ENCODE data around the gene ESPN.

The ESPN gene

GRCh38 chr1:6499296-6499695, 74.7 kb downstream of the ESPN start:
- Mint-ChIP-seq H3K4me3 (no peak overlapping the region), H3K9me3 (no peaks in the 10 kb centered on the region), H3K27me3 (ENCODE audit: low read depth) (peaks cover 30% of the 10 kb centered on the region), H3K36me3 (ENCODE audit: low read depth) (no peaks in the 10 kb centered on the region), H3K4me1 (ENCODE audit: low read depth) (no peaks in the 10 kb centered on the region), H3K27ac (no peak overlapping the region)
- no peak for DNase-seq (ENCODE audit: low spot score)

GRCh38 chr1:6500544-6501278, 76.1 kb downstream of the ESPN start:
- Mint-ChIP-seq H3K9me3 (no peaks in the 10 kb centered on the region), H3K27ac (no peak overlapping the region), H3K36me3 (ENCODE audit: low read depth) (no peaks in the 10 kb centered on the region), H3K27me3 (ENCODE audit: low read depth) (peaks cover 27% of the 10 kb centered on the region), H3K4me1 (ENCODE audit: low read depth) (no peaks in the 10 kb centered on the region), H3K4me3 (no peak overlapping the region)
- DNase-seq (ENCODE audit: low spot score) = no peak

DNA sequence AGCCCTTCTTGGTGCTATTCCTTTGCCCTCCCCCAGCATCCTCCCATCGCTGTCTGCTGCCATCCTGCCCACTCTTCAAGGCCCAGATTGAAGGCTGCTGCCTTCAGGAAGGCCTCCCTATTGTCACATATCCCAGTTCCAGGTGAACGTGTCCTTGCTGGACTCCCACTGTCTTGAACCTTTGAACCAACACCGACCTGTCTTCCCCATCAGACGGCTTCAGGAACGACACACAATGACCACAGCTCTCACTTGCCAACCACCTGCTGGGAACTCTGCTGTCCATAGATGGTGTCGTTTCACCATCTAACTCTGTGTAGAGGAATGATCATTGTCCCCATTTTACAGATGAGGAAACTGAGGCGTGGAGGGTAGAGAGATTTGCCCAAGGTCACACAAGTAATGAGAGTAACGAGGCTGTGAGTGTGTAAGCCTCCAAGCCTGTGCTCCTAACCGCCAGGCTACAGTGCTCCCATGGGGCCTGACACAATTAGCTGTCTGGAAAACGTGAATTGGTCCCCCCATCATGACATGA, 76.8 kb downstream of the ESPN start:
- no peak for DNase-seq (ENCODE audit: low spot score)
- H3K27me3 Mint-ChIP-seq (ENCODE audit: low read depth) = peaks cover 21% of the 10 kb centered on the region
- no peaks in the 10 kb centered on the region for H3K4me1 Mint-ChIP-seq (ENCODE audit: low read depth)
- H3K4me3 Mint-ChIP-seq = no peak overlapping the region
- no peak overlapping the region for H3K27ac Mint-ChIP-seq
- no peaks in the 10 kb centered on the region for H3K36me3 Mint-ChIP-seq (ENCODE audit: low read depth)
- H3K9me3 Mint-ChIP-seq = no peaks in the 10 kb centered on the region

DNA sequence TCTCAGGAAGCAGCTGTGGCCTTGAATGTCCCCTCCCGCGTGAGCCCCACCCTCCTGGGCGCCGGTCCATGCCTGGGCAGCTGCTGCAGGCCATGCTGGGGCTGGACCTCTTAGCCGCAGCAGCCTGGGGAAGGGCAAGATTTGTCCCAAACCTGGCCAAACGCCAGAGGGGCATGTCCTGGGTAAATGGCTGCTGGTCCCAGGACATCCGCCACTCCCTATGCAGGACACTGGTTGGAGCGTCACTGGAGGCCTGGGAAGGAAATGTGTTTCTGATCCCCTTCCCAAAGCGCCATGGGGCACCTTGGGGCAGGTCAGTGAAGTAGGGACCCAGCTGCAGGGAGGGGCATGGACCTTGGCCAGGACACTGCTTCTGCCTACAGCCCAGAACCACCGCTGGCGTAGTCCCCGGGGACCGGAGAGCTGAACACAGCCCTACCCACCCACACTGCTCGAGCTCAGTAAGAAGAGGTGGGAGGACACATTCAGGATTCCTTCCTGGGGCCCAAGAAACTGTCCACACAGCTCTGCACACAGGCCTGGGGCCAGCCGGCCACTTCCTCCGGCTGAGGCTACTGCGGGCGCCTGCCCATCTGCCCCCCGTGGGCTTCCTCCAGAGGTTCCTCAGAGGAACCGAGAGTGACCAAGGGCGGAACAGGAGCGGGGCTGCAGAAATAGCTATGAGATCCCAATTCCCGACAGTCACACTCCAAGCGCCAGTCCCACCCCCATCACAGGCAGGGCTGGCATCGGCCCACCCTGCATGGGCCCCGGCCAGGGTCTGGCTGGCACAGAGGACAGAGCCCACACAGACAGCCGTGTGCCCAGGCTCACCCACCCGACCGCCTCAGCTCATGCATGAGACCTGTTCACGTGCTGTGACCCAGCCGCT, 77.7 kb downstream of the ESPN start:
- DNase-seq (ENCODE audit: low spot score) = no peak
- Mint-ChIP-seq H3K4me3 (no peak overlapping the region), H3K36me3 (ENCODE audit: low read depth) (no peaks in the 10 kb centered on the region), H3K27ac (no peak overlapping the region), H3K9me3 (no peaks in the 10 kb centered on the region), H3K4me1 (ENCODE audit: low read depth) (no peaks in the 10 kb centered on the region), H3K27me3 (ENCODE audit: low read depth) (peaks cover 15% of the 10 kb centered on the region)

DNA sequence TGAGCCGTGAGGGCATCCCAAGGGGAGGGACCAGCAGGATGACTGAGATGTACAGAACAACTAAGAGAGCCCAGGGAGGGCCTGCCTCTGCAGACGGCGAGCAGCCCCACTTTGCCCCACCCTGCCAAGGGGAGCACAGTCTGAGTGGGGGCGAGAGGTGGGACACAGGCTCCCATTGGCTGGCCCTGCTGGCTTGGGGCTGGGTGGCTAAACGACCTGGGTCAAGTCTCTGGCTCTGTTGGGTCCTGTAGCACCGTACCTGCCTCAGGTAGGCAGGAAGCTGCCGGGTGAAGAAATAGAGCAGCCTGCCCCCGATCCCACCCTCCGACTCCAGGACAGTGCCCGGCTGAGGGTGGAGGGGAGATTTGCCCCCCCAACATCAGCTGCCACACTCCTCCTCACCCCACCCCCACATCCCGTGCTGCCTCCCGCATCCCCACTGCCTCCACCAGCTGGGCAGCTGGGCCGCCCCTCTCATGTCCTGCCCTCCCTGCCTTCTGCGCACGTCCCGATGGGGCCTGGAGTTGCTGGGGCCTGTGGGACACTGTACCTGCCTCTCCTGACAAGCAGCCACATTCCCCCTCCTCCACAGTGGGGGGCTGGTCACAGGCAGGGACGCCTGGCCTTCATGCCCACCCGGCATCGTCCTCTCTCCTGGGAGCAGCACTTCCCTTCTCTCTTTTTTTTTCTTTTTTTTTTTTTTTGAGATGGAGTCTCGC, 79.5 kb downstream of the ESPN start:
- Mint-ChIP-seq H3K27me3 (ENCODE audit: low read depth) (peaks cover 4% of the 10 kb centered on the region), H3K4me1 (ENCODE audit: low read depth) (no peaks in the 10 kb centered on the region)
- DNase-seq (ENCODE audit: low spot score) = no peak

DNA sequence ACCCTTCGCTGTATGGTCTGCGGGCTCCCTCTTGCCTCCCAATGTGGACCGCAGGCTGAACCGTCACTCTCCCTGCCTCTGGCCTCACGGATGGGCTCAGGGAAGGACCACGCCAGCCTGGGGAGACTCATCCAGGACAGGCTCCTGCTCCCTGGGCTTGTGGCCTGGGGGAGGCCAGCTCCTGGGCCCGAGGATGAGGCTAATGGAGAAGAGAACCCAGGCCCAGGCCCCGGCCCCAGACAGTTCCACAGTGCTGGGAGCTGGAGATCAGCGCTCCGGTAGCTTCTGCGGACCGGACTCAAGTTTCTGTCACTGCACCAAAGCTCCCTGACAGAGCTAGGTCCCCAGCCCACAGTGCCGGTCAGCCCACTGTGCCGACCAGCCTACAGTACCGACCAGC, 80.3 kb downstream of the ESPN start:
- Mint-ChIP-seq H3K27me3 (ENCODE audit: low read depth) (no peaks in the 10 kb centered on the region), H3K4me1 (ENCODE audit: low read depth) (no peaks in the 10 kb centered on the region)

More for the DNA sequence above, 79.5 kb downstream of the ESPN start:
- Mint-ChIP-seq H3K9me3 (no peaks in the 10 kb centered on the region), H3K27ac (no peak overlapping the region), H3K36me3 (ENCODE audit: low read depth) (no peaks in the 10 kb centered on the region), H3K4me3 (no peak overlapping the region)

DNA sequence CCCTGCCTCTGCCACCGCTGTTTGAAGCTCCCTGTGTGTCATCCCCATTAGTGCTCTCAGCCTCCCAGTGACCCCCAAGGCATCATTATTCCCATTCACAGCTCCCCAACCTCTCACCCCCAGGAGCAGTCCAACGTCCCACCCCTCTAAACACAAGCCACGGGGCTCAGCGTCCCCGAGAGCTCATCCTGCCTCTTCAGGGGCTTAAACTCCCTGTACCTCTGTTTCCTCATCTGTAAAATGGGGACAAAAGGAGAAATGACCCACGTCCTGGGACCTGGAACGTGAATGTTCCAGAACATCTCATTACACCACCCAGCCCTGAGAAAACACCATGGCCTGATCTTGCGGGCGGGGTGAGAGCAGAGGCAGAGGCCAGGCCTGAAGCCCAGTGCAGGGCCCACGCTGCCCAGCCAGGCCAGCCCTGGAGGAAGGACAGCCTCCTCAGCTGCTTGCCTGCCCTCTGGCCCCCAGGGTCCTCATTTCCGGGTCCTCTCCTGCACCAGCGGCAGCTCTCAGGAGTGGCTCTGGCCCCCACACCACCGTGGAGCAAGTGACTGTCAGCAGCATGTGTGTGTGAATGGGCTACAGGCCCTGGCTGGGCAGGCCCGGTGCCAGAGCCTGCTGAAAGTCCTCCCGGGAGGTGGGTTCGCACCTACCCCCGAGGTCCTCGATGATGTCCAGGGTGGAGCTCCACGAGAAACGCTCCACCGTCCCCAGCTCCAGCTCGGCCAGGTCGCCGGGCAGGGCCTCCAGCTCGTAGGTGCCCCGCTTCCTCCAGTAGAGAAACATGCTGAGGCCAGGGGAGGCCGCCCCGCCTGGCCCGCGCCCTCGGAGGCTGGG, 81.0 kb downstream of the ESPN start:
- Mint-ChIP-seq H3K4me1 (ENCODE audit: low read depth) (no peaks in the 10 kb centered on the region), H3K27me3 (ENCODE audit: low read depth) (no peaks in the 10 kb centered on the region), H3K4me3 (no peak overlapping the region), H3K36me3 (ENCODE audit: low read depth) (no peaks in the 10 kb centered on the region), H3K9me3 (no peaks in the 10 kb centered on the region), H3K27ac (no peak overlapping the region)
- no peak for DNase-seq (ENCODE audit: low spot score)

More for the DNA sequence above, 80.3 kb downstream of the ESPN start:
- no peak for DNase-seq (ENCODE audit: low spot score)
- Mint-ChIP-seq H3K9me3 (no peaks in the 10 kb centered on the region), H3K36me3 (ENCODE audit: low read depth) (no peaks in the 10 kb centered on the region), H3K4me3 (no peak overlapping the region), H3K27ac (no peak overlapping the region)

DNA sequence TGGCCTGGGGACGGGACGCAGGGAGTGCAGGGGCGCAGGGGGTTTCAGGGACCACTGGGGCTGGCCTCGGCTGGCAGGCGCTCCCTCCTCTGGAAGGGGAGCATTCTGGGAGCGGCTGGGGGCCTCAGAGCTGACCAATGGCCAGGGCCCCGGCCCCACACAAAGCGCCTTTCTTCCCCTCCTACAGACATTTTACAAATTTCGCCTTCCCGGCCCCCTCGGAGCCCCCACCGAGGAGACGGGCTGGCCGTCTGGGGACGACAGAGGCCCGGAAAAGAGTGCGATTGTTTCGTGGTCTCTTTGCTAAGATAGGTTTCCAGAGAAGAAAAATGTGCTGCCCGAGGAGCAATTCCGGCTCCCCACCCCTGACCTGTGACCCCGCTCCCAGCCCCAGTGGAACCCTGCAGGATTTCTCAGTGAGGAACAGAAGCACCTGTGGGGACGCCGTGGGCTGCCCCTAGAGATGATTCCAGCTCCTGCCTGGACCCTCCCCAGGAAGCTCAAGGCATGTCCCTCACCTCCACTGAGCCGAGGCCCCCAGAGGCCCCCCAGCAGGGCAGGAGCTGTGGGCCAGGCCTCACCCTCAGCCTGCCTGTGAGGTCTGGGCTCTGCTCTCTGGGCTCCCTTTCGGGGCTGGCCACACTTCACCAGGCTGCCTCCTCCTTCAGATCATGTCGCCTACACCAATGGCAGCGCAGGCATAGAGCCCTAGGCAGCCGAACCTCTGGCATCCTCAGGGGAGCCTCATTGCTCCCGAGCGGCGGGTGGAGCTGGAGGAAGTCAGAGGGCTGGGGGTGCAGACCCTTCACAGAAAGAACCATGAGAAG, 81.8 kb downstream of the ESPN start:
- Mint-ChIP-seq H3K4me3 (no peak overlapping the region), H3K27me3 (ENCODE audit: low read depth) (no peaks in the 10 kb centered on the region), H3K27ac (no peak overlapping the region), H3K36me3 (ENCODE audit: low read depth) (no peaks in the 10 kb centered on the region), H3K4me1 (ENCODE audit: low read depth) (no peaks in the 10 kb centered on the region), H3K9me3 (no peaks in the 10 kb centered on the region)
- DNase-seq (ENCODE audit: low spot score) = no peak

DNA sequence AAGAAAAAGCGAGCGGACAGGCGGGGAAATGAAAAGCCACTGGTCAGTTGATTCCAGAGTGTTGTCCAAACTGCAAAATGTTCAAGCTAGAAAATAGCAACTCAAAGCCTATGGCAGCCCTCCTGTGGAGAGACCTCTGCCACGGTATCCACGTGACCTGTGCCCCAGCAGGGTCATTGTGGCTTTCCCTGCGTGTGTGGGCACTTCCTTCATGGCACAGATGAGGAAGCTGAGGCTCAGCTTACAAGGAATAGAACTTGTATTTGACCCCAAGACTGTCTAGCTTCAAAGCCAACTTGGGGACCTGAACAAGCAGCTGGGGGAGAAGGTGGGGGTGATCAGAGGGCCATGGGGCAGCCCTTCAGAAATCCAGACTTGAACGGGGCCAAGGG, 82.5 kb downstream of the ESPN start:
- DNase-seq (ENCODE audit: low spot score) = no peak
- H3K36me3 Mint-ChIP-seq (ENCODE audit: low read depth) = no peaks in the 10 kb centered on the region
- H3K4me1 Mint-ChIP-seq (ENCODE audit: low read depth) = no peaks in the 10 kb centered on the region
- no peak overlapping the region for H3K4me3 Mint-ChIP-seq
- H3K27me3 Mint-ChIP-seq (ENCODE audit: low read depth) = no peaks in the 10 kb centered on the region
- no peaks in the 10 kb centered on the region for H3K9me3 Mint-ChIP-seq
- H3K27ac Mint-ChIP-seq = no peak overlapping the region

- DNase-seq (ENCODE audit: low spot score) = no peak
- Mint-ChIP-seq H3K27ac (no peak overlapping the region), H3K36me3 (ENCODE audit: low read depth) (no peaks in the 10 kb centered on the region), H3K9me3 (no peaks in the 10 kb centered on the region), H3K27me3 (ENCODE audit: low read depth) (no peaks in the 10 kb centered on the region), H3K4me3 (no peak overlapping the region), H3K4me1 (ENCODE audit: low read depth) (no peaks in the 10 kb centered on the region)
Measured at GRCh38 chr1:6507461-6507911, 82.9 kb downstream of the ESPN start.

GRCh38 chr1:6508154-6508815, 83.7 kb downstream of the ESPN start:
- no peak for DNase-seq (ENCODE audit: low spot score)
- Mint-ChIP-seq H3K9me3 (no peaks in the 10 kb centered on the region), H3K4me1 (ENCODE audit: low read depth) (no peaks in the 10 kb centered on the region), H3K36me3 (ENCODE audit: low read depth) (no peaks in the 10 kb centered on the region), H3K4me3 (no peak overlapping the region), H3K27me3 (ENCODE audit: low read depth) (no peaks in the 10 kb centered on the region), H3K27ac (no peak overlapping the region)

GRCh38 chr1:6508816-6509189, 84.2 kb downstream of the ESPN start:
- H3K9me3 Mint-ChIP-seq = no peaks in the 10 kb centered on the region
- no peaks in the 10 kb centered on the region for H3K27me3 Mint-ChIP-seq (ENCODE audit: low read depth)
- H3K4me3 Mint-ChIP-seq = no peak overlapping the region
- H3K4me1 Mint-ChIP-seq (ENCODE audit: low read depth) = no peaks in the 10 kb centered on the region
- no peak for DNase-seq (ENCODE audit: low spot score)
- no peaks in the 10 kb centered on the region for H3K36me3 Mint-ChIP-seq (ENCODE audit: low read depth)
- H3K27ac Mint-ChIP-seq = no peak overlapping the region
